Hepatocyte (in vitro differentiated cells): ENCODE results near the gene SPOCD1. TPM values are rescaled to one million over a fixed set of nuclear protein-coding genes. Genes with fewer than 3 reads are reported as not detected.

Source experiments
- DNase-seq: peaks from one replicate; pipeline ENCODE4 v3.0.0-alpha.2; 2016; ENCODE audit warnings: low spot score
- H2AFZ ChIP-seq: fragments of 200-600 bp; sonication (generic); 2 replicates; pipeline ENCODE4 v1.6.0; 2016; ENCODE audit warnings: antibody characterized with exemption, mild to moderate bottlenecking
- H3K27ac ChIP-seq: fragments of 200-600 bp; sonication (generic); 2 replicates; pipeline ENCODE4 v1.5.1; 2016; ENCODE audit warnings: mild to moderate bottlenecking
- H3K27me3 ChIP-seq: fragments of 200-600 bp; sonication (generic); 2 replicates; pipeline ENCODE4 v1.6.1; 2016
- H3K36me3 ChIP-seq: fragments of 200-600 bp; sonication (generic); replicated peaks from 2 replicates; pipeline ENCODE4 v1.5.1; 2016; ENCODE audit warnings: low read depth; ENCODE audit not compliant: insufficient read depth
- H3K4me1 ChIP-seq: fragments of 200-600 bp; sonication (generic); 2 replicates; pipeline ENCODE4 v1.5.1; 2016; ENCODE audit warnings: mild to moderate bottlenecking, moderate library complexity; ENCODE audit not compliant: insufficient read depth
- H3K4me2 ChIP-seq: fragments of 200-600 bp; sonication (generic); 2 replicates; pipeline ENCODE4 v1.6.0; 2016
- H3K4me3 ChIP-seq: fragments of 200-600 bp; sonication (generic); 2 replicates; pipeline ENCODE4 v1.5.1; 2016; ENCODE audit warnings: mild to moderate bottlenecking
- H3K79me2 ChIP-seq: fragments of 200-600 bp; sonication (generic); 2 replicates; pipeline ENCODE4 v1.6.0; 2017; ENCODE audit warnings: mild to moderate bottlenecking
- H3K9me2 ChIP-seq: fragments of 200-600 bp; sonication (generic); replicated peaks from 2 replicates; pipeline ENCODE4 v1.6.0; 2017; ENCODE audit warnings: mild to moderate bottlenecking; ENCODE audit not compliant: insufficient read depth
- H3K9me3 ChIP-seq: fragments of 200-600 bp; sonication (generic); 2 replicates; pipeline ENCODE4 v1.5.1; 2016; ENCODE audit warnings: low read depth, mild to moderate bottlenecking
- H4K20me1 ChIP-seq: fragments of 200-600 bp; sonication (generic); 2 replicates; pipeline ENCODE4 v1.6.0; 2016; ENCODE audit warnings: mild to moderate bottlenecking; ENCODE audit not compliant: insufficient read depth, poor library complexity, severe bottlenecking
- EZH2 ChIP-seq: fragments of 200-600 bp; sonication (generic); IDR thresholded peaks from 2 replicates; pipeline ENCODE4 v1.6.1; 2016; ENCODE audit warnings: antibody characterized with exemption, mild to moderate bottlenecking, borderline replicate concordance
- EZH2phosphoT487 ChIP-seq: fragments of 200-600 bp; sonication (generic); IDR thresholded peaks from one replicate; pipeline ENCODE4 v1.6.1; 2018; ENCODE audit warnings: antibody characterized with exemption, mild to moderate bottlenecking, low read depth, moderate library complexity; ENCODE audit not compliant: unreplicated experiment, severe bottlenecking
- WGBS: methylation state at CpG from one replicate; pipeline ENCODE4 v1.1.6; 2016; ENCODE audit warnings: low lambda C conversion rate; ENCODE audit errors: missing lambda C conversion rate; 5-methylcytosine and 5-hydroxymethylcytosine counted together
- polyA plus RNA-seq: library from polyadenylated mRNA; unstranded; fragments of >200 nt; fragmentation: Nextera tagmentation; extraction: Ambion mirVana; gene quantifications from 2 replicates; pipeline ENCODE4 v1.2.1, GENCODE V29; 2016
- total RNA-seq: library from RNA; depleted of rRNA; stranded (reverse); fragments of >200 nt; gene quantifications from 2 replicates; pipeline ENCODE4 v1.2.3, GENCODE V29; 2014
- TF ChIP-seq, protein P1 (sequence below): fragments of 200-600 bp; sonication (generic); IDR thresholded peaks from 2 replicates; pipeline ENCODE4 v1.5.1; 2016; ENCODE audit warnings: antibody characterized with exemption, mild to moderate bottlenecking; ENCODE audit not compliant: poor library complexity

Gene SPOCD1
- total and polyA plus RNA-seq, 2 experiments from 2014 or later = 1.4 to 2.8 TPM

- Histone ChIP-seq H3K9me2 (no peaks in the 10 kb centered on the region), H3K9me3 (no peaks in the 10 kb centered on the region), H3K79me2 (no peaks in the 10 kb centered on the region), H3K36me3 (no peaks in the 10 kb centered on the region), H3K4me3 (no peak overlapping the region), H2AFZ (no peak overlapping the region), H3K4me1 (peaks cover 6% of the 10 kb centered on the region), H4K20me1 (no peaks in the 10 kb centered on the region), H3K27me3 (no peaks in the 10 kb centered on the region), H3K27ac (no peak overlapping the region), H3K4me2 (no peak overlapping the region)
- TF ChIP-seq EZH2 (no peak), EZH2phosphoT487 (no peak)
- TF ChIP-seq, protein P1, sequence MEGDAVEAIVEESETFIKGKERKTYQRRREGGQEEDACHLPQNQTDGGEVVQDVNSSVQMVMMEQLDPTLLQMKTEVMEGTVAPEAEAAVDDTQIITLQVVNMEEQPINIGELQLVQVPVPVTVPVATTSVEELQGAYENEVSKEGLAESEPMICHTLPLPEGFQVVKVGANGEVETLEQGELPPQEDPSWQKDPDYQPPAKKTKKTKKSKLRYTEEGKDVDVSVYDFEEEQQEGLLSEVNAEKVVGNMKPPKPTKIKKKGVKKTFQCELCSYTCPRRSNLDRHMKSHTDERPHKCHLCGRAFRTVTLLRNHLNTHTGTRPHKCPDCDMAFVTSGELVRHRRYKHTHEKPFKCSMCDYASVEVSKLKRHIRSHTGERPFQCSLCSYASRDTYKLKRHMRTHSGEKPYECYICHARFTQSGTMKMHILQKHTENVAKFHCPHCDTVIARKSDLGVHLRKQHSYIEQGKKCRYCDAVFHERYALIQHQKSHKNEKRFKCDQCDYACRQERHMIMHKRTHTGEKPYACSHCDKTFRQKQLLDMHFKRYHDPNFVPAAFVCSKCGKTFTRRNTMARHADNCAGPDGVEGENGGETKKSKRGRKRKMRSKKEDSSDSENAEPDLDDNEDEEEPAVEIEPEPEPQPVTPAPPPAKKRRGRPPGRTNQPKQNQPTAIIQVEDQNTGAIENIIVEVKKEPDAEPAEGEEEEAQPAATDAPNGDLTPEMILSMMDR = no peak
- no peak for DNase-seq
- WGBS = 84% methylated on average over 10 of the region's 10 CpGs
Measured at GRCh38 chr1:31830065-31830464, 14.2 kb upstream of the SPOCD1 start.

DNA sequence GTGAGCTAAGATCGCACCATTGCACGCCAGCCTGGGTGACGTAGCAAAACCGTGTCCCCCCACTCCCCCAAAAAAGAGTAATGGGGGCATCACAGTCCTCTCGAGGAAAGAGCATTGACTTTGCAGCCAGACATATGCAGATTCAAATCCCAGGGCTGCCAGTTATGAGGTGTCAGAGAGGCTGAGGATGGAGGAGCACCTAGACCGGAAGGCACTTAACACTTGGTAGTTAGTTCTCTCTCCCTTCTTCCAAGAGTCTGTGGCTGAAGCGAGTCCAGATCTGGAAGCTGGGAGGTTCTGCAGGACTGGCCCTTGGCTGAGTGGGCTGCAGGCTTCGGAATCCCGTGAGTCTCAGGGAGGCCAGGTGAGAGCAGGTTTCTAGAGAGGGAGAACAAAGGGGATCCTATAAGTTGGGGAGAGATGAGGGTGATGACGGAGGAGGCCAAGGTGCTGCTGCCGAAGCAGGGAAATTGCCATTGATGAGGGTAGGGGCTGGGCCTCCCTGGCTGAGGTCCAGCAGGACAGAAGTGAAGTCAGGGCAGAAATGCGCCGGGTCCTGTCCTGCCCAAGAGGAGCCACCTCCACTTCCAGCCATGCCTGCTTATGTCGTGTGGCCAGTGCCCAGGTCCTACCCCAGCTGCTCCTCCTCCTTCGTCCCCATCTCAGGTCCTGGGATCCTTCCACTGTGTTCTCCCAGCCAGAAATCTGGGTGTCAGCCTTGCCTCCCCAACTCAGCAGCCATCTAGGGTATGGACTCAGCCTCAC is 13.3 kb upstream of the SPOCD1 start:
- no peaks in the 10 kb centered on the region for H3K79me2 ChIP-seq
- no peak overlapping the region for H3K27ac ChIP-seq
- no peak for TF ChIP-seq EZH2phosphoT487
- TF ChIP-seq, protein P1 = no peak
- no peak for TF ChIP-seq EZH2
- no peaks in the 10 kb centered on the region for H3K9me3 ChIP-seq
- H3K4me1 ChIP-seq = peaks cover 6% of the 10 kb centered on the region
- H3K27me3 ChIP-seq = no peaks in the 10 kb centered on the region
- H3K9me2 ChIP-seq = no peaks in the 10 kb centered on the region
- no peak for DNase-seq
- H3K4me3 ChIP-seq = no peak overlapping the region
- no peaks in the 10 kb centered on the region for H4K20me1 ChIP-seq
- WGBS = 93% methylated on average over 15 of the region's 15 CpGs
- H2AFZ ChIP-seq = no peak overlapping the region
- no peaks in the 10 kb centered on the region for H3K36me3 ChIP-seq
- no peak overlapping the region for H3K4me2 ChIP-seq

- Histone ChIP-seq H3K27me3 (no peaks in the 10 kb centered on the region), H3K36me3 (no peaks in the 10 kb centered on the region), H3K9me2 (no peaks in the 10 kb centered on the region), H3K4me1 (peaks cover 6% of the 10 kb centered on the region), H3K4me3 (no peak overlapping the region), H3K27ac (no peak overlapping the region), H2AFZ (no peak overlapping the region), H3K9me3 (no peaks in the 10 kb centered on the region), H3K79me2 (no peaks in the 10 kb centered on the region), H4K20me1 (no peaks in the 10 kb centered on the region), H3K4me2 (no peak overlapping the region)
- 88% methylated on average over 7 of the region's 8 CpGs for WGBS
- no peak for DNase-seq
- TF ChIP-seq, protein P1 = no peak
- TF ChIP-seq EZH2phosphoT487 (no peak), EZH2 (no peak)
Measured at GRCh38 chr1:31828341-31828740, 12.5 kb upstream of the SPOCD1 start.
